GM18867 (cell line): ENCODE results near the gene CSNK1G3.
"Not testable (repeated sequence)": the region's sequence is repeated elsewhere in the genome, so short reads cannot be mapped to it uniquely, and the experiment has no call there.

Experiments used
- ATAC-seq: cut with Tn5 transposase; IDR thresholded peaks from one replicate; pipeline ENCODE4 v1.9.1; 2021; ENCODE audit warnings: mild to moderate bottlenecking, moderate library complexity; ENCODE audit not compliant: unreplicated experiment

The CSNK1G3 gene

GRCh38 chr5:123511648-123512605 is at the start of gene CSNK1G3:
Gene CSNK1G3, plus strand, starts transcription at chr5:123512177. Its CDS starts 33,487 bp downstream, at chr5:123545664.
- ATAC-seq: peak; percentile 96

GRCh38 chr5:123466839-123467238 is 45.1 kb upstream of the CSNK1G3 start:
- not testable (repeated sequence) for ATAC-seq

- no peak for ATAC-seq
Observed at GRCh38 chr5:123471385-123471784, 40.6 kb upstream of the CSNK1G3 start.

GRCh38 chr5:123472150-123472924 is 39.6 kb upstream of the CSNK1G3 start:
- no peak for ATAC-seq

GRCh38 chr5:123474228-123474627 is 37.7 kb upstream of the CSNK1G3 start:
- ATAC-seq: no peak

GRCh38 chr5:123476731-123477130 is 35.2 kb upstream of the CSNK1G3 start:
- ATAC-seq: no peak

- ATAC-seq: no peak
Observed at GRCh38 chr5:123478546-123478945, 33.4 kb upstream of the CSNK1G3 start.

GRCh38 chr5:123482258-123482657 is 29.7 kb upstream of the CSNK1G3 start:
- ATAC-seq: no peak

GRCh38 chr5:123483446-123484077 is 28.4 kb upstream of the CSNK1G3 start:
- no peak for ATAC-seq

GRCh38 chr5:123485275-123485674 is 26.7 kb upstream of the CSNK1G3 start:
- no peak for ATAC-seq

- no peak for ATAC-seq
Observed at GRCh38 chr5:123486951-123487655, 24.9 kb upstream of the CSNK1G3 start.

- no peak for ATAC-seq
Observed at GRCh38 chr5:123490974-123491373, 21.0 kb upstream of the CSNK1G3 start.

GRCh38 chr5:123495211-123495610 is 16.8 kb upstream of the CSNK1G3 start:
- ATAC-seq: not testable (repeated sequence)

GRCh38 chr5:123496892-123497291 is 15.1 kb upstream of the CSNK1G3 start:
- ATAC-seq: no peak

GRCh38 chr5:123500471-123500870 is 11.5 kb upstream of the CSNK1G3 start:
- ATAC-seq: no peak

- no peak for ATAC-seq
Observed at GRCh38 chr5:123502120-123502519, 9.9 kb upstream of the CSNK1G3 start.

- no peak for ATAC-seq
Observed at GRCh38 chr5:123503299-123503698, 8.7 kb upstream of the CSNK1G3 start.

GRCh38 chr5:123505633-123506032 is 6.3 kb upstream of the CSNK1G3 start:
- ATAC-seq: no peak

GRCh38 chr5:123508441-123508840 is 3.5 kb upstream of the CSNK1G3 start:
- ATAC-seq: no peak

GRCh38 chr5:123511290-123511647 is 708 bp upstream of the CSNK1G3 start:
- ATAC-seq: no peak
